ENCODE results near the gene BACH2. TPM values are rescaled to one million over a fixed set of nuclear protein-coding genes. Genes with fewer than 3 reads are reported as not detected.

The BACH2 gene
- polyA plus RNA-seq, 1 experiment = 0.10 TPM

GRCh38 chr6:90110971-90111370 is 185.7 kb downstream of the BACH2 start:
- ChIA-PET CTCF (interaction anchor here (0.7 kb wide), 1 partner anchor 1194 kb away, joined by 3 read pairs; no protein-coding TSS in a partner anchor), POLR2A (no interaction called here)
- no peak for DNase-seq (ENCODE audit: low read depth)
- Histone ChIP-seq H3K4me3 (ENCODE audit: low read depth, low read length) (no peak overlapping the region), H3K36me3 (ENCODE audit: control insufficient read depth, insufficient read depth, low read length) (no peaks in the 10 kb centered on the region), H3K27me3 (ENCODE audit: control insufficient read depth, insufficient read depth, low read length) (peaks cover 5% of the 10 kb centered on the region; the same call in 1 of the 2 replicates)
- no peak for TF ChIP-seq CTCF (IDR thresholded peaks at IDR 0.05; ENCODE audit: insufficient read depth, low read depth, low read length)

- ChIA-PET POLR2A (no interaction called here), CTCF (no interaction called here)
- no peak for TF ChIP-seq CTCF (IDR thresholded peaks at IDR 0.05; ENCODE audit: insufficient read depth, low read depth, low read length)
- Histone ChIP-seq H3K36me3 (ENCODE audit: control insufficient read depth, insufficient read depth, low read length) (no peaks in the 10 kb centered on the region), H3K27me3 (ENCODE audit: control insufficient read depth, insufficient read depth, low read length) (peaks cover 7% of the 10 kb centered on the region; the same call in 1 of the 2 replicates), H3K4me3 (ENCODE audit: low read depth, low read length) (no peak overlapping the region)
- DNase-seq (ENCODE audit: low read depth) = no peak
Observed at GRCh38 chr6:90109141-90109540, 187.5 kb downstream of the BACH2 start.

- no peak overlapping the region for H3K4me3 ChIP-seq (ENCODE audit: low read depth, low read length)
- CTCF ChIA-PET = no interaction called here
- no peaks in the 10 kb centered on the region for H3K36me3 ChIP-seq (ENCODE audit: control insufficient read depth, insufficient read depth, low read length)
- TF ChIP-seq CTCF (IDR thresholded peaks at IDR 0.05; ENCODE audit: insufficient read depth, low read depth, low read length) = no peak
- POLR2A ChIA-PET = no interaction called here
- H3K27me3 ChIP-seq (ENCODE audit: control insufficient read depth, insufficient read depth, low read length) = peaks cover 7% of the 10 kb centered on the region; the same call in 1 of the 2 replicates
- no peak for DNase-seq (ENCODE audit: low read depth)
Observed at GRCh38 chr6:90107771-90108282, 188.8 kb downstream of the BACH2 start.

GRCh38 chr6:90107371-90107770 is 189.3 kb downstream of the BACH2 start:
- POLR2A ChIA-PET = no interaction called here
- H3K36me3 ChIP-seq (ENCODE audit: control insufficient read depth, insufficient read depth, low read length) = no peaks in the 10 kb centered on the region
- CTCF ChIA-PET = no interaction called here
- no peak for TF ChIP-seq CTCF (IDR thresholded peaks at IDR 0.05; ENCODE audit: insufficient read depth, low read depth, low read length)
- H3K27me3 ChIP-seq (ENCODE audit: control insufficient read depth, insufficient read depth, low read length) = peaks cover 7% of the 10 kb centered on the region; the same call in 1 of the 2 replicates
- H3K4me3 ChIP-seq (ENCODE audit: low read depth, low read length) = no peak overlapping the region
- no peak for DNase-seq (ENCODE audit: low read depth)

GRCh38 chr6:90106449-90106848 is 190.2 kb downstream of the BACH2 start:
- POLR2A ChIA-PET = no interaction called here
- CTCF ChIA-PET = no interaction called here
- no peak for DNase-seq (ENCODE audit: low read depth)

More at GRCh38 chr6:90106449-90106848, 190.2 kb downstream of the BACH2 start:
- no peak for TF ChIP-seq CTCF (IDR thresholded peaks at IDR 0.05; ENCODE audit: insufficient read depth, low read depth, low read length)
- no peak overlapping the region for H3K4me3 ChIP-seq (ENCODE audit: low read depth, low read length)
- no peaks in the 10 kb centered on the region for H3K36me3 ChIP-seq (ENCODE audit: control insufficient read depth, insufficient read depth, low read length)
- H3K27me3 ChIP-seq (ENCODE audit: control insufficient read depth, insufficient read depth, low read length) = peaks cover 7% of the 10 kb centered on the region; the same call in 1 of the 2 replicates

Data from BJ (cell line).